ENCODE measurements around the gene PTGR3. TPM values are rescaled to one million over a fixed set of nuclear protein-coding genes. Genes with fewer than 3 reads are reported as not detected.
A peak's percentile ranks its signal among the peaks of the same experiment; 100 is the strongest.

PTGR3 gene
- total RNA-seq, 1 donor from 2014 or later = 6.8 TPM

- no peak for FAIRE-seq
- DNase-seq (ENCODE audit: low read depth) = no peak
- TF ChIP-seq CTCF (IDR thresholded peaks at IDR 0.05; ENCODE audit: insufficient read depth, low read length, severe bottlenecking) = no peak
- Histone ChIP-seq H3K4me3 (ENCODE audit: low read depth, low read length) (no peak overlapping the region), H3K27me3 (ENCODE audit: control insufficient read depth, insufficient read depth, low read length) (no peaks in the 10 kb centered on the region), H3K36me3 (ENCODE audit: control insufficient read depth, insufficient read depth, low read length) (no peaks in the 10 kb centered on the region)
These were observed 32.1 kb downstream of the PTGR3 start for GRCh38 chr18:75176849-75177248.

DNA sequence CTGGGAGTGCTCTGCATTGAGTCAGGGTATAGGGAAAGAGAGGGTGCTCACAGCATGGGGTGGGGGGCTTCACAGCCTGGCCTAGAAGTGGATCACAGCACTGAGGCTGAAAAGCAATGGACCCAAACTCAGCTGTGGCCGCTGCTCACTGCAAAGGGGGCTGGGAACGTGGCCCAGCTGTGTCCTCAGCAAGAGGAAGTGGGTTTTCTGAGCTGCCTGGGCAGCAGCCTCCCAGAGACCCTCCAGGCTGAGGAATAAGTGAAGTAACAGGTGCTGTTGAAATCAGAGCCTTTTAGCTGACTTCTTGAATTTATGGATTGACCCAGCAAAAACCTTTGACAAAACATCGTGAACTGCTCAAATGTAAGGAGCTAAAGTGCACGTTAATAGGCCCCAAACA lies 35.2 kb downstream of the PTGR3 start:
- no peak for DNase-seq (ENCODE audit: low read depth)
- FAIRE-seq = no peak
- Histone ChIP-seq H3K4me3 (ENCODE audit: low read depth, low read length) (no peak overlapping the region), H3K27me3 (ENCODE audit: control insufficient read depth, insufficient read depth, low read length) (no peaks in the 10 kb centered on the region), H3K36me3 (ENCODE audit: control insufficient read depth, insufficient read depth, low read length) (no peaks in the 10 kb centered on the region)
- TF ChIP-seq CTCF (IDR thresholded peaks at IDR 0.05; ENCODE audit: insufficient read depth, low read length, severe bottlenecking) = no peak

DNA sequence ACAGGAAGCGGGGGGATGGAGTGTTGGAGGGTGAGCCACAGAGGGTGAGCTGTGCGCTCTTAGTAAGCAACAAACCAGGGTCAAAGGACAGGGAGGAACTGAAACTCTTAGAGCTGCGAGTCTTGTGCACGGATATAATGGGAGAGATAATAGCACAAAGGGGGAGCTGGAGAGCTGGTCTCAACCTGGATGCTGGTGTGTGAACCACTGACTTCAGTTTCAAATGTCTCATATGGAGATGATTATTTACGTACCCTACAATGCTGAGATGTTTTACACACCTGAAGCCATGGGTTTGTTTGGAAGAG lies 35.9 kb downstream of the PTGR3 start:
- no peaks in the 10 kb centered on the region for H3K27me3 ChIP-seq (ENCODE audit: control insufficient read depth, insufficient read depth, low read length)
- no peak for FAIRE-seq
- no peak overlapping the region for H3K4me3 ChIP-seq (ENCODE audit: low read depth, low read length)
- no peak for TF ChIP-seq CTCF (IDR thresholded peaks at IDR 0.05; ENCODE audit: insufficient read depth, low read length, severe bottlenecking)
- H3K36me3 ChIP-seq (ENCODE audit: control insufficient read depth, insufficient read depth, low read length) = no peaks in the 10 kb centered on the region
- DNase-seq (ENCODE audit: low read depth) = no peak

DNA sequence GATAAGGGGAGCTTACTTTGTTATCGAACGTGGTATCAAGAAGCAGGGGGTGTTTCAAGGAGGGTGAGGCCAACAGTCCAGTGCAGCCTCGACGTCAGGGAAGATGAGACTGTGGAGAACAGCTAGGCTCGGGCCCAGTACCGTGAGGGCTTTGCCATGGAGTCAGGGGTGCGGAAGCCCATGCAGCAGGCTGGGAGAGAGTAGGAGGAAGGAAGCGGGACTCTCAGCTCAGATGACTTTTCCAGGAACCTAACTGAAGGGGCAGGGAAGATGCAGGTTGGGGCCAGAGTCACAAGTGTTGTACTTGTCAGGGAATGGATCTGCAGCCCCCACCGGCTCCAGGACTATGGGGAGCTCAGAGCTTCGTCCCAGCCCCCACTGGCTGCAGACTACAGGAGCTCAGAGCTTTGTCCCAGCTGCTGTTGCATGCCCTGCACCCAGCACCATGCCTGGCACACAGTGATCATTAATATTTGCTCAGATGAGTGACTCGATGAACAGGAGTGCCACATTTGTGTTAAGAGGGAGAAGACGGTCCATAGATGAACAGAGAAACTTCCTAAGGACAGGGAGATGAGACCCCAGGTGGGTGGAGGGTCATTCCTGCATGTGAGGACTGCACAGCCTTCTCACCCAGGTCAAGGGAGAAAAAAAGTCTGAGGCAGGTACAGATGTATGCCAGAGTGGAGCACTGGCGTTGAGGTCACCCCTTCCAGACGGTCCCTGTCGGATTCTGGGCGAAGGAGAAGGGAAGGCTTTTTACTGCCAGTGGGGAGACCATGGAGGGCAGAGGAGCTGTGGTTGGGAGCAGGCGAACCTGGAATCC lies 36.4 kb downstream of the PTGR3 start:
- Histone ChIP-seq H3K27me3 (ENCODE audit: control insufficient read depth, insufficient read depth, low read length) (no peaks in the 10 kb centered on the region), H3K4me3 (ENCODE audit: low read depth, low read length) (no peak overlapping the region), H3K36me3 (ENCODE audit: control insufficient read depth, insufficient read depth, low read length) (no peaks in the 10 kb centered on the region)
- FAIRE-seq (peak; percentile 58), DNase-seq (ENCODE audit: low read depth) (no peak)
- TF ChIP-seq CTCF (IDR thresholded peaks at IDR 0.05; ENCODE audit: insufficient read depth, low read length, severe bottlenecking) = no peak

GRCh38 chr18:75170916-75171315 lies 38.0 kb downstream of the PTGR3 start:
- Histone ChIP-seq H3K27me3 (ENCODE audit: control insufficient read depth, insufficient read depth, low read length) (peaks cover 1% of the 10 kb centered on the region), H3K36me3 (ENCODE audit: control insufficient read depth, insufficient read depth, low read length) (no peaks in the 10 kb centered on the region), H3K4me3 (ENCODE audit: low read depth, low read length) (no peak overlapping the region)
- DNase-seq (ENCODE audit: low read depth) = no peak
- no peak for FAIRE-seq
- TF ChIP-seq CTCF (IDR thresholded peaks at IDR 0.05; ENCODE audit: insufficient read depth, low read length, severe bottlenecking) = no peak
